IMR-90 (cell line): ENCODE measurements around the gene UBASH3A. TPM values are rescaled to one million over a fixed set of nuclear protein-coding genes. Genes with fewer than 3 reads are reported as not detected.

Experiments
- ATAC-seq: fragments of 200-7000 bp; cut with Tn5 transposase; 2 replicates; pipeline ENCODE4 v1.9.1; 2020; ENCODE audit warnings: low read depth, mild to moderate bottlenecking, moderate library complexity
- BruUV-seq: library from RNA; stranded (reverse); fragments of 400-500 nt; replicated peaks from 2 replicates; lab custom pipeline; 2021; lab: Mats Ljungman, UMichigan
- CTCF ChIA-PET: fragments of 300-600 bp; formaldehyde crosslinking; extraction: SDS; loops from one replicate; lab custom pipeline; 2021; ENCODE audit warnings: antibody characterized with exemption; lab: Yijun Ruan, JAX
- POLR2A ChIA-PET: fragments of 300-600 bp; sonication (Branson Sonifier 250); formaldehyde crosslinking; loops from one replicate; lab custom pipeline; 2022; ENCODE audit warnings: antibody characterized with exemption; ENCODE audit not compliant: unreplicated experiment; lab: Charles Lee
- DNase-seq: peaks from one replicate; pipeline ENCODE4 v3.0.0; 2013
- H2AFZ ChIP-seq: replicated peaks from 2 replicates; pipeline ENCODE3; 2013; ENCODE audit warnings: low read length, mild to moderate bottlenecking; ENCODE audit not compliant: poor library complexity
- H2AK5ac ChIP-seq: 2 replicates; pipeline ENCODE4 v1.6.1; 2013; ENCODE audit warnings: low read depth, low read length, inconsistent platforms
- H2AK9ac ChIP-seq: replicated peaks from 2 replicates; pipeline ENCODE3; 2013; ENCODE audit warnings: mild to moderate bottlenecking, low read depth, low read length, moderate library complexity; ENCODE audit not compliant: poor library complexity
- H2BK120ac ChIP-seq: 2 replicates; pipeline ENCODE4 v1.6.1; 2013; ENCODE audit warnings: low read depth, low read length, inconsistent platforms
- H2BK15ac ChIP-seq: 3 replicates; pipeline ENCODE4 v1.6.1; 2013; ENCODE audit warnings: low read depth, low read length, inconsistent platforms
- H2BK20ac ChIP-seq: 2 replicates; pipeline ENCODE4 v1.6.1; 2013; ENCODE audit warnings: low read depth, mild to moderate bottlenecking, inconsistent platforms, low read length, moderate library complexity
- H2BK5ac ChIP-seq: 2 replicates; pipeline ENCODE4 v1.6.1; 2013; ENCODE audit warnings: mild to moderate bottlenecking, low read depth, low read length, inconsistent platforms; ENCODE audit not compliant: poor library complexity, severe bottlenecking
- H3K14ac ChIP-seq: replicated peaks from 2 replicates; pipeline ENCODE4 v1.6.1; 2013; ENCODE audit warnings: low read depth, low read length, inconsistent platforms
- H3K18ac ChIP-seq: 2 replicates; pipeline ENCODE4 v1.6.1; 2013; ENCODE audit warnings: low read depth, low read length, control low read depth
- H3K23ac ChIP-seq: 2 replicates; pipeline ENCODE4 v1.6.1; 2013; ENCODE audit warnings: low read depth, low read length, inconsistent platforms
- H3K27ac ChIP-seq: 2 replicates; pipeline ENCODE4 v1.5.1; 2013; ENCODE audit warnings: mild to moderate bottlenecking, control low read depth, low read length; ENCODE audit not compliant: insufficient read depth
- H3K27me3 ChIP-seq: 2 replicates; pipeline ENCODE4 v1.6.1; 2013; ENCODE audit warnings: low read length; ENCODE audit not compliant: control insufficient read depth, insufficient read depth
- H3K36me3 ChIP-seq: 2 replicates; pipeline ENCODE4 v1.6.1; 2013; ENCODE audit warnings: low read length, mixed read lengths; ENCODE audit not compliant: control insufficient read depth, insufficient read depth
- H3K4ac ChIP-seq: 2 replicates; pipeline ENCODE4 v1.6.1; 2013; ENCODE audit warnings: low read depth, low read length, inconsistent platforms
- H3K4me1 ChIP-seq: 2 replicates; pipeline ENCODE4 v1.6.1; 2013; ENCODE audit warnings: low read length, mixed read lengths; ENCODE audit not compliant: control insufficient read depth, insufficient read depth
- H3K4me2 ChIP-seq: 2 replicates; pipeline ENCODE4 v1.6.1; 2013; ENCODE audit warnings: low read depth, mild to moderate bottlenecking, control low read depth, low read length, moderate library complexity
- H3K4me3 ChIP-seq: 2 replicates; pipeline ENCODE4 v1.5.1; 2013; ENCODE audit warnings: low read depth, mild to moderate bottlenecking, control low read depth, low read length, moderate library complexity; ENCODE audit not compliant: insufficient read depth
- H3K56ac ChIP-seq: 2 replicates; pipeline ENCODE4 v1.6.1; 2013; ENCODE audit warnings: low read length, inconsistent platforms; ENCODE audit not compliant: insufficient read depth; ENCODE audit errors: extremely low read depth
- H3K79me1 ChIP-seq, 2 experiments: 2 replicates each; pipeline ENCODE4 v1.6.1; 2013; ENCODE audit warnings: low read length in 2 of 2, inconsistent platforms in 1 of 2, low read depth in 1 of 2
- H3K9ac ChIP-seq: 2 replicates; pipeline ENCODE4 v1.6.1; 2013; ENCODE audit warnings: low read depth, low read length, control low read depth
- H3K9me1 ChIP-seq: 2 replicates; pipeline ENCODE4 v1.6.1; 2013; ENCODE audit warnings: low read length, inconsistent platforms; ENCODE audit not compliant: insufficient read depth
- H3K9me3 ChIP-seq: 2 replicates; pipeline ENCODE4 v1.6.1; 2013; ENCODE audit warnings: low read length; ENCODE audit not compliant: control insufficient read depth, insufficient read depth
- H4K20me1 ChIP-seq: 2 replicates; pipeline ENCODE4 v1.6.1; 2013; ENCODE audit warnings: low read length, inconsistent platforms; ENCODE audit not compliant: insufficient read depth
- H4K5ac ChIP-seq: 2 replicates; pipeline ENCODE4 v1.6.1; 2013; ENCODE audit warnings: mild to moderate bottlenecking, low read depth, low read length, control low read depth
- H4K8ac ChIP-seq, 2 experiments: 2 replicates each; pipeline ENCODE4 v1.6.1; 2013; ENCODE audit warnings: low read depth in 2 of 2, low read length in 2 of 2, control low read depth in 1 of 2, inconsistent platforms in 1 of 2
- H4K91ac ChIP-seq: 2 replicates; pipeline ENCODE4 v1.6.1; 2013; ENCODE audit warnings: low read depth, low read length, inconsistent platforms; ENCODE audit not compliant: insufficient read depth
- FOS ChIP-seq: fragments of 150-350 bp; IDR thresholded peaks from 2 replicates; pipeline ENCODE4 v1.6.1; 2016; ENCODE audit warnings: low read depth, low read length
- MAZ ChIP-seq: IDR thresholded peaks from 2 replicates; pipeline ENCODE4 v1.6.1; 2012; ENCODE audit warnings: low read depth, mild to moderate bottlenecking, low read length, improper control_type of control experiment, moderate library complexity, borderline replicate concordance
- RAD21 ChIP-seq: IDR thresholded peaks from 2 replicates; pipeline ENCODE4 v1.6.1; 2012; ENCODE audit warnings: low read length, improper control_type of control experiment
- RCOR1 ChIP-seq: IDR thresholded peaks from 2 replicates; pipeline ENCODE4 v1.6.1; 2012; ENCODE audit warnings: mild to moderate bottlenecking, low read length, improper control_type of control experiment; ENCODE audit not compliant: insufficient replicate concordance
- WGBS, 2 experiments: methylation state at CpG; one replicate each; pipeline versions ENCODE4 v1.1.5 to v1.1.7; 2013; ENCODE audit warnings: missing lambda C conversion rate in 2 of 2; ENCODE audit not compliant: insufficient read length in 1 of 2; ENCODE audit errors: extremely low coverage in 2 of 2; 5-methylcytosine and 5-hydroxymethylcytosine counted together
- dilution Hi-C: fragments of 300-500 bp; cut with HindIII; formaldehyde crosslinking; loops from one replicate; pipeline ENCODE4 v1.14.3; 2018; ENCODE audit warnings: low sequenced_read_pairs; ENCODE audit not compliant: unreplicated experiment
- in situ Hi-C: fragments of 300-500 bp; cut with MboI; formaldehyde crosslinking; loops from 3 replicates; pipeline ENCODE4 v1.14.3; 2019; ENCODE audit warnings: low sequenced_read_pairs, inconsistent platforms, mixed read lengths
- intact Hi-C: fragments of 100-400 bp; cut with micrococcal nuclease; formaldehyde crosslinking; loops from 2 replicates; pipeline ENCODE4 v1.10.0; 2022
- polyA plus RNA-seq, 3 experiments: library from polyadenylated mRNA; depleted of rRNA; stranded (reverse); fragments of >200 nt; gene quantifications; 2 replicates each; pipeline ENCODE4 v1.2.3, GENCODE V29; 2012; ENCODE audit warnings: low replicate concordance in 1 of 3
- total RNA-seq: library from RNA; depleted of rRNA; stranded (reverse); fragments of >200 nt; gene quantifications from 2 replicates; pipeline ENCODE4 v1.2.3, GENCODE V29; 2012

Gene UBASH3A
- total and polyA plus RNA-seq, 2 of the 4 experiments (the other 2 are of a cell fraction) = not detected

DNA sequence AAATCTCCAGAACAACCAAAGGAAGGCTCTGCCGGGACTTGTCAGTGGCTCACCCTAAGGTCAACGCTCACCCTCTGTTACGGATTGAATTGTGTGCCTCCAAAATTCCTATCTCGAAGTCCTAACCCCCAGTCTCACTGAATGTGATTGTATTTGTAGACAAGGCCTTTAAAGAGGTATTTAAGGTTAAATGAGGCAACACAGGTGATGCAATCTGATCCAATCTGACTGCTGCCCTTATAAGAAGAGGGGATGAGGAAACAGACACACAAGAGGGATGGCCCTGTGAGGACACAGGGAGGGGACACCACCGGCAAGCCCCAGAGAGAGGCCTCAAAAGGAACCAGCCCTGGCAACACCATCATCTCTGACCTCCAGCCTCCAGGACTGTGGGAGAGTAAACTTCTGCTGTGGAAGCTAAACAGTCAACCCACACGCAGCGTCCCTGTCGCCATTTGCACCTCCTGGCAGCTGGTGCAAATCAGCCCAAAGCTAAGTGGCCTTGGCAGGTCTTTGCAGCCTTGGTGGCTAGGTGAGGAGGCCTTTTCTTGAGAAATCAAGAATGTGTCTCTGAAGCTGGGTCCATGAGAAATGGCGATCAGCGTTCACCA is 24.2 kb downstream of the UBASH3A start:
- no peak overlapping the region for H3K27ac ChIP-seq
- ChIA-PET CTCF (no interaction called here), POLR2A (no interaction called here)
- H3K18ac ChIP-seq = no peak overlapping the region
- H4K91ac ChIP-seq = no peak overlapping the region
- DNase-seq = no peak
- H3K9me1 ChIP-seq = no peaks in the 10 kb centered on the region
- no TSS peak for BruUV-seq
- no peaks in the 10 kb centered on the region for H3K36me3 ChIP-seq
- no peak overlapping the region for H2BK120ac ChIP-seq
- dilution Hi-C loops = no loop called here
- ATAC-seq = no peak
- H3K4me2 ChIP-seq = no peak overlapping the region
- no peak overlapping the region for H2BK5ac ChIP-seq
- no peak overlapping the region for H3K4ac ChIP-seq
- TF ChIP-seq RCOR1 (no peak), MAZ (no peak), RAD21 (no peak), FOS (no peak)
- no peak overlapping the region for H2BK20ac ChIP-seq
- H3K4me1 ChIP-seq = no peaks in the 10 kb centered on the region
- H2AK5ac ChIP-seq = no peak overlapping the region
- intact Hi-C loops = no loop called here
- no peaks in the 10 kb centered on the region for H4K20me1 ChIP-seq
- no peaks in the 10 kb centered on the region; the same call in 1 of the 2 replicates for H3K9me3 ChIP-seq
- 86% methylated on average over 2 of the region's 10 CpGs; no CpG with 5 or more reads in 1 of the 2 experiments for WGBS, 2 experiments
- no peak overlapping the region for H2AFZ ChIP-seq
- no peak overlapping the region for H2AK9ac ChIP-seq
- peaks cover 12% of the 10 kb centered on the region for H3K27me3 ChIP-seq
- H3K9ac ChIP-seq = no peak overlapping the region
- no peak overlapping the region for H4K5ac ChIP-seq
- no peak overlapping the region for H2BK15ac ChIP-seq
- H3K56ac ChIP-seq = no peak overlapping the region
- H3K4me3 ChIP-seq = no peak overlapping the region
- no peak overlapping the region for H3K14ac ChIP-seq
- H3K23ac ChIP-seq = no peak overlapping the region
- no peak overlapping the region for H4K8ac ChIP-seq
- no peaks in the 10 kb centered on the region for H3K79me1 ChIP-seq
- in situ Hi-C loops = no loop called here
